ENCODE results near the gene NDUFS2. TPM values are rescaled to one million over a fixed set of nuclear protein-coding genes. Genes with fewer than 3 reads are reported as not detected.

The NDUFS2 gene
- total and polyA plus RNA-seq, 10 of the 15 experiments (the other 5 are each of a cell fraction or from before 2014, with no cell fraction given): 66.5 to 215 (median 148) TPM

DNA sequence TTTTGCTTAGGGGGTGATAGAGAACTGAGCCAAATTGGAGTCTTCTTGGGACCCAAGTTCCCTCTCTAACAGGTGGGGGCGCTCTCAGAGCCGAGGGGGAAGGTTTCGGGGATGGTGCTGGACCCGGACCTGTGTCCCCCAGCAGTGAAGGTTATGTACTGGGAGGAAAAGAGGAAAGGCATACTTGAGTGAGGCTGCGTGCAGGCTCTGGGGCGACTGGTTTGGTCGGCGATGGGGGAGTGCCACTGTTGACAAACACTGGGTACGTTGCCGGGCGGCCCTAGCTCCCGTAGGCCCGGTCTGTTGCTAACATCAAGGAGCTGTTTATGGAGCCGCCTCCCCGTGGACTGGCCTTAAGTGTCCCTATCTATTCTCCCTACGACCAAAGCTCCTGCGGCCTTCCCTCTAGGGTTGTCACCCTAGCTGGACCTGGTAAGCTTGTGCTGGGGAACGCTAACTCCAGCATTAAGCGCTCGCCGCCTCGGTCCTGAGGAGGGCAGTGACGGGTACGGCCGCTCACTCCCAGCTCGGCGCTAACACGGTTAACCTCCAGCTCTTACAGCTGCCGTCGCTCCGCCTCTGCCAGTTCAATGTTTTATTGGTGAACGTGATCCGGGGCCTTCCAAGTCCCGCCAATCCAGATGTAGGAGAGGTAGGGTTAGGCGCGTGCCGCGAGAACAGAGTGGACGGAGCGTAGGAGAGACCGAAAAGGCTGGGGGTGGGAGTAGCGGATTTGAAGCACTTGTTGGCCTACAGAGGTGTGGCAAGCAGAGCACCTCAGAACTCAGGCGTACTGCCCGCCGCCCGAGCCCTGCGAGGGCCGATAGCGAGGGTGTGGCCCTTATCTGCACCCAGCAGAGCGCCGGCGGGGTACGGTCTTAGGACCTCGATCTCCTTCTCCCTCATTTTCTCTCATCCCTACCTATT is 36.2 kb upstream of the NDUFS2 start, which contains the start of gene PPOX:
PPOX (plus strand) TSS at position 685 of the 927 bp plus-strand sequence. CDS start 422 bp downstream, outside the sequence.
- intact Hi-C loops (cut with micrococcal nuclease; ENCODE audit: unreplicated experiment): no loop called here
- Histone ChIP-seq H3K9ac (ENCODE audit: control insufficient read depth, insufficient read depth, low read length) (peak within 1 kb of the TSS; percentile 68), H3K27ac (ENCODE audit: control insufficient read depth, insufficient read depth) (peak within 1 kb of the TSS; percentile 54), H3K27me3 (replicated peaks in 1 of 2; ENCODE audit: control insufficient read depth in 2 of 2, insufficient read depth in 2 of 2, low read length in 1 of 2) (no peaks in the 10 kb centered on the region), H3K9me3 (replicated peaks; ENCODE audit: control insufficient read depth, insufficient read depth, low read length) (no peaks in the 10 kb centered on the region), H3K79me2 (ENCODE audit: control insufficient read depth, insufficient read depth, low read length) (no peaks in the 10 kb centered on the region), H2AFZ (ENCODE audit: control insufficient read depth, low read depth, low read length) (peak within 1 kb of the TSS; percentile 78), H3K4me2 (ENCODE audit: control insufficient read depth, insufficient read depth) (peak within 1 kb of the TSS; percentile 99), H3K4me3 (peak within 1 kb of the TSS; percentile 86), H3K36me3 (ENCODE audit: control insufficient read depth in 2 of 2, insufficient read depth in 2 of 2, low read length in 1 of 2) (peaks cover 6 to 10% of the 10 kb centered on the region in 2 experiments; a peak in 3 of 4 replicates), H4K20me1 (ENCODE audit: control insufficient read depth, insufficient read depth) (no peaks in the 10 kb centered on the region), H3K4me1 (ENCODE audit: control insufficient read depth, insufficient read depth, low read length) (peaks cover 8% of the 10 kb centered on the region)
- 2% methylated on average over 54 of the region's 54 CpGs for WGBS (ENCODE audit: insufficient coverage, insufficient replicate concordance, low lambda C conversion rate, missing lambda C conversion rate)
- SMC1A ChIA-PET (ENCODE audit: uncharacterized antibody, unreplicated experiment): interaction anchor here (0.7 to 3.5 kb wide), 25 partner anchors 8 to 331 kb away, joined by 3 to 18 read pairs (median 5); partner anchors contain the start of genes APOA2, B4GALT3, CFAP126 and NDUFS2
- POLR2A ChIA-PET: interaction anchor here (0.5 to 2.9 kb wide), 21 partner anchors 8 to 232 kb away, joined by 3 to 17 read pairs (median 5); partner anchors contain the start of genes ARHGAP30, B4GALT3, DEDD and NDUFS2
- DNase-seq (ENCODE audit: low read depth, low spot score): peak; percentile 92
- in situ Hi-C loops (cut with MboI): no loop called here
- CTCF ChIA-PET: interaction anchor here (0.6 to 5.0 kb wide), 33 partner anchors 9 to 223 kb away, joined by 3 to 60 read pairs (median 5); partner anchors contain the start of genes APOA2, B4GALT3, CFAP126 and DEDD
- RAD21 ChIA-PET (ENCODE audit: unreplicated experiment): interaction anchor here (0.9 to 4.8 kb wide), 19 partner anchors 10 to 573 kb away, joined by 3 to 34 read pairs (median 5); partner anchors contain the start of genes ARHGAP30, B4GALT3, DEDD and NDUFS2
- ATAC-seq: peak; percentile 97
- BruUV-seq (replicated peaks): TSS peak; percentile 58
- FAIRE-seq: peak; percentile 99
- TF ChIP-seq, protein P1, sequence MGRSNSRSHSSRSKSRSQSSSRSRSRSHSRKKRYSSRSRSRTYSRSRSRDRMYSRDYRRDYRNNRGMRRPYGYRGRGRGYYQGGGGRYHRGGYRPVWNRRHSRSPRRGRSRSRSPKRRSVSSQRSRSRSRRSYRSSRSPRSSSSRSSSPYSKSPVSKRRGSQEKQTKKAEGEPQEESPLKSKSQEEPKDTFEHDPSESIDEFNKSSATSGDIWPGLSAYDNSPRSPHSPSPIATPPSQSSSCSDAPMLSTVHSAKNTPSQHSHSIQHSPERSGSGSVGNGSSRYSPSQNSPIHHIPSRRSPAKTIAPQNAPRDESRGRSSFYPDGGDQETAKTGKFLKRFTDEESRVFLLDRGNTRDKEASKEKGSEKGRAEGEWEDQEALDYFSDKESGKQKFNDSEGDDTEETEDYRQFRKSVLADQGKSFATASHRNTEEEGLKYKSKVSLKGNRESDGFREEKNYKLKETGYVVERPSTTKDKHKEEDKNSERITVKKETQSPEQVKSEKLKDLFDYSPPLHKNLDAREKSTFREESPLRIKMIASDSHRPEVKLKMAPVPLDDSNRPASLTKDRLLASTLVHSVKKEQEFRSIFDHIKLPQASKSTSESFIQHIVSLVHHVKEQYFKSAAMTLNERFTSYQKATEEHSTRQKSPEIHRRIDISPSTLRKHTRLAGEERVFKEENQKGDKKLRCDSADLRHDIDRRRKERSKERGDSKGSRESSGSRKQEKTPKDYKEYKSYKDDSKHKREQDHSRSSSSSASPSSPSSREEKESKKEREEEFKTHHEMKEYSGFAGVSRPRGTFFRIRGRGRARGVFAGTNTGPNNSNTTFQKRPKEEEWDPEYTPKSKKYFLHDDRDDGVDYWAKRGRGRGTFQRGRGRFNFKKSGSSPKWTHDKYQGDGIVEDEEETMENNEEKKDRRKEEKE (IDR thresholded peaks at IDR 0.05): no peak
- TF ChIP-seq RAD51 (IDR thresholded peaks at IDR 0.05) (peak; percentile 85), ASH2L (IDR thresholded peaks at IDR 0.05; ENCODE audit: borderline replicate concordance, low read depth) (no peak), HDGF (IDR thresholded peaks at IDR 0.05) (no peak; the same call in 1 of the 2 replicates), KAT2A (conservative IDR thresholded peaks at IDR 0.05; ENCODE audit: control insufficient read depth, low read depth, low read length) (no peak), MYB (IDR thresholded peaks at IDR 0.05; ENCODE audit: borderline replicate concordance, low read depth, low read length) (no peak), SMAD1 (IDR thresholded peaks at IDR 0.05; ENCODE audit: low read depth, partially characterized antibody) (no peak), MTA2 (IDR thresholded peaks at IDR 0.05; ENCODE audit: low read depth) (no peak), HDAC2 (IDR thresholded peaks at IDR 0.05) (no peak), FOXM1 (IDR thresholded peaks at IDR 0.05; ENCODE audit: low read depth, low read length) (peak; percentile 11; the same call in 1 of the 2 replicates), ESRRA (IDR thresholded peaks at IDR 0.05; ENCODE audit: low read length) (no peak), YBX1 (IDR thresholded peaks at IDR 0.05) (no peak), FOXK2 (IDR thresholded peaks at IDR 0.05) (peak; percentile 83), DPF2 (IDR thresholded peaks at IDR 0.05) (no peak), FOS (IDR thresholded peaks at IDR 0.05; ENCODE audit: borderline replicate concordance, extremely low read depth, insufficient read length) (peak; percentile 22), NRF1 (conservative IDR thresholded peaks at IDR 0.05; ENCODE audit: low read depth, low read length) (no peak), STAT3 (IDR thresholded peaks at IDR 0.05; ENCODE audit: low read depth, low read length) (no peak)
- TF ChIP-seq, protein P2, sequence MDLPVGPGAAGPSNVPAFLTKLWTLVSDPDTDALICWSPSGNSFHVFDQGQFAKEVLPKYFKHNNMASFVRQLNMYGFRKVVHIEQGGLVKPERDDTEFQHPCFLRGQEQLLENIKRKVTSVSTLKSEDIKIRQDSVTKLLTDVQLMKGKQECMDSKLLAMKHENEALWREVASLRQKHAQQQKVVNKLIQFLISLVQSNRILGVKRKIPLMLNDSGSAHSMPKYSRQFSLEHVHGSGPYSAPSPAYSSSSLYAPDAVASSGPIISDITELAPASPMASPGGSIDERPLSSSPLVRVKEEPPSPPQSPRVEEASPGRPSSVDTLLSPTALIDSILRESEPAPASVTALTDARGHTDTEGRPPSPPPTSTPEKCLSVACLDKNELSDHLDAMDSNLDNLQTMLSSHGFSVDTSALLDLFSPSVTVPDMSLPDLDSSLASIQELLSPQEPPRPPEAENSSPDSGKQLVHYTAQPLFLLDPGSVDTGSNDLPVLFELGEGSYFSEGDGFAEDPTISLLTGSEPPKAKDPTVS (IDR thresholded peaks at IDR 0.05; ENCODE audit: low read depth, low read length): no peak
- TF ChIP-seq, protein P3, sequence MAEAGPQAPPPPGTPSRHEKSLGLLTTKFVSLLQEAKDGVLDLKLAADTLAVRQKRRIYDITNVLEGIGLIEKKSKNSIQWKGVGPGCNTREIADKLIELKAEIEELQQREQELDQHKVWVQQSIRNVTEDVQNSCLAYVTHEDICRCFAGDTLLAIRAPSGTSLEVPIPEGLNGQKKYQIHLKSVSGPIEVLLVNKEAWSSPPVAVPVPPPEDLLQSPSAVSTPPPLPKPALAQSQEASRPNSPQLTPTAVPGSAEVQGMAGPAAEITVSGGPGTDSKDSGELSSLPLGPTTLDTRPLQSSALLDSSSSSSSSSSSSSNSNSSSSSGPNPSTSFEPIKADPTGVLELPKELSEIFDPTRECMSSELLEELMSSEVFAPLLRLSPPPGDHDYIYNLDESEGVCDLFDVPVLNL (IDR thresholded peaks at IDR 0.05; ENCODE audit: low read depth, low read length): peak; percentile 82
